ENCODE data around the gene GLB1L2. TPM values are rescaled to one million over a fixed set of nuclear protein-coding genes. Genes with fewer than 3 reads are reported as not detected.

Gene GLB1L2
- total RNA-seq, 2 experiments from 2014 or later = 2.1 to 2.5 TPM

DNA sequence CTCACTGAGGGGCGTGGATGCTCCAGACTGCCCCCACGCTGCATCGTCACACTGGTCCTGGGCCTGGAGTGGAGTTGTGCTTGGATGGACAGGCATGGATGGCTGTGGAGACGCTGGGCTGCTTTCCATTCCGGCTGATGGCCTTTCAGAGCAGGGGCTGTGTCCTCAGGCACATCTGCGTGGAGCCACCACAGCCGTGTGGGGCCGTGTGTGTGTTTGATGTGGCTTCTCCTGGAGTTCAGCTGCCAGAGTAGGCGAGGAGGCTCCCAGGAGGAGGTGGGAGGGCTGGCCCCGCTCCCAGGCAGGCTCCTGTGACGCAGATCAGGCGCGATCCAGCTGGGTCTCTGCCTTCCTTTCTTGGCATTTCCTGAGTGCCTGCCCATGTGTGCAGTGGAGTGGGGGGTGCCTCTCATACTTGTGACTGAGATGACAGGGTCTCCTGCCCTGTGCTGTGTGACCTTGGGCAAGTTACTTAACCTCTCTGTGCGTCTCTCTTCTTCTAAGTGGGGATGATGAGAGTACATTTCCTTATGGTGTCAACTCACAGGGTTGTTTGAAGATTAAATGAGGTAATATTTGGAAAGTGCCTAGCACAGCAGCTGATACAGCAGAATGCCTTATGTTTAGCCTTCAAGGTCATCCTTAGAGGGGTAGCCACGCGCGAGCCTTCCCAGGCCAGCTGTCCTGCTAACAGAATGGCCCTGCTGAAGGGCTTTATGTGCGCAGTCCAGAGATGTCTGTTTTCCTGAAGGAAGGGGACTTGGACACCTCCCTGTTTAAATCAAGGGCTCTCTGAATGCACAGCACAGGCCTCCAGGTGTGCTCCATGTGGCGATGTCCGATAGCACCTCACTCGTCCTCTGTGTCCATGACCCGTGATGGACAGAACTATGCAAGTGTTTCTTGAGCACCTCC is 33.5 kb downstream of the GLB1L2 start:
- H3K9me3 Mint-ChIP-seq = no peaks in the 10 kb centered on the region
- ChIA-PET CTCF (no interaction called here), POLR2A (interaction anchor here (0.6 kb wide), 1 partner anchor 250 kb away, joined by 3 read pairs; no protein-coding TSS in a partner anchor)
- no peaks in the 10 kb centered on the region for H3K36me3 Mint-ChIP-seq (ENCODE audit: low read depth)
- DNase-seq = no peak
- H3K27me3 Mint-ChIP-seq = no peaks in the 10 kb centered on the region
- peaks cover 14% of the 10 kb centered on the region for H3K4me1 Mint-ChIP-seq
- no peak overlapping the region for H3K4me3 Mint-ChIP-seq
- H3K27ac Mint-ChIP-seq = no peak overlapping the region

DNA sequence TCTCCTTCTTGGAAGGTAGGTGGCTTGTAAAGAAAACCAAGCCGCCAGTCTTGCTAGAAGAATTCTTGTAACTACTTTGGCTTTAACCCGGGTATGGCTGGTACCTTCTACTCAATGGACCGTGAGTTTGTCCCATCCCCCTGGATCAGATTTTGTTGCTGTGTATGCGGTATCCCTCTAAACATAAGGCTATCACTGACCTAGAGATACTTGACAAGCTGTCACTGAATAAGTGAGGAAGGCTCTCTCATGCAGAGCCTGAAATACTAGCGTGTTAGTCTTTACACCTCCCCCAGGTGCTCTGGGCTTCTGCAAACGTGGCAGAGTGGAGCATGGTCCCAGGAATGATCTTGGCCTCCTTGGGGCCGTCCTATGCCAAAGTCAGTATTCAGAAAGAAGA is 34.5 kb downstream of the GLB1L2 start:
- H3K4me1 Mint-ChIP-seq = peaks cover 8% of the 10 kb centered on the region
- no peak for DNase-seq
- ChIA-PET POLR2A (no interaction called here), CTCF (no interaction called here)
- no peaks in the 10 kb centered on the region for H3K36me3 Mint-ChIP-seq (ENCODE audit: low read depth)
- no peaks in the 10 kb centered on the region for H3K9me3 Mint-ChIP-seq
- no peak overlapping the region for H3K4me3 Mint-ChIP-seq
- H3K27ac Mint-ChIP-seq = no peak overlapping the region
- H3K27me3 Mint-ChIP-seq = no peaks in the 10 kb centered on the region

DNA sequence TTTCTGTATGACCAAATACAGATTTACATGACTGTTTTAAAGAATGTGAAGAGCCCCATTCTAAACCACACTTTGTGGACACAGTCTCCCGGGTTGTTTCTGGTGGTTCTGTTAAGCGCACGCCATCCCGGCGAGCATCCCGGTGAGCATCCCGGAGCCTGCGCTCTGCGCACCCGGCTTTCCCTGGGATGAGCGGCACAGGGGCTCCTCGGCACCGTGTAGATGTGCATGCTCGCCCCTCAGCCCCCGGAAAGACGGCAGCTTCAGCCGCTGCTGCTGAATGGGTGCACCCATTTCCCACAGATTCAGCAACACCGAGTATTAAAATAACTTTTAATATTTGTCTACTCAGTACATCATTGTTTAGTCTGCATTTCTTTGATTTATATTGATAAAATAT is 36.0 kb downstream of the GLB1L2 start:
- POLR2A ChIA-PET = no interaction called here
- DNase-seq = no peak
- no peaks in the 10 kb centered on the region for H3K27me3 Mint-ChIP-seq
- no peak overlapping the region for H3K4me3 Mint-ChIP-seq
- CTCF ChIA-PET = no interaction called here
- H3K9me3 Mint-ChIP-seq = no peaks in the 10 kb centered on the region
- H3K27ac Mint-ChIP-seq = no peak overlapping the region
- no peaks in the 10 kb centered on the region for H3K4me1 Mint-ChIP-seq
- H3K36me3 Mint-ChIP-seq (ENCODE audit: low read depth) = no peaks in the 10 kb centered on the region

DNA sequence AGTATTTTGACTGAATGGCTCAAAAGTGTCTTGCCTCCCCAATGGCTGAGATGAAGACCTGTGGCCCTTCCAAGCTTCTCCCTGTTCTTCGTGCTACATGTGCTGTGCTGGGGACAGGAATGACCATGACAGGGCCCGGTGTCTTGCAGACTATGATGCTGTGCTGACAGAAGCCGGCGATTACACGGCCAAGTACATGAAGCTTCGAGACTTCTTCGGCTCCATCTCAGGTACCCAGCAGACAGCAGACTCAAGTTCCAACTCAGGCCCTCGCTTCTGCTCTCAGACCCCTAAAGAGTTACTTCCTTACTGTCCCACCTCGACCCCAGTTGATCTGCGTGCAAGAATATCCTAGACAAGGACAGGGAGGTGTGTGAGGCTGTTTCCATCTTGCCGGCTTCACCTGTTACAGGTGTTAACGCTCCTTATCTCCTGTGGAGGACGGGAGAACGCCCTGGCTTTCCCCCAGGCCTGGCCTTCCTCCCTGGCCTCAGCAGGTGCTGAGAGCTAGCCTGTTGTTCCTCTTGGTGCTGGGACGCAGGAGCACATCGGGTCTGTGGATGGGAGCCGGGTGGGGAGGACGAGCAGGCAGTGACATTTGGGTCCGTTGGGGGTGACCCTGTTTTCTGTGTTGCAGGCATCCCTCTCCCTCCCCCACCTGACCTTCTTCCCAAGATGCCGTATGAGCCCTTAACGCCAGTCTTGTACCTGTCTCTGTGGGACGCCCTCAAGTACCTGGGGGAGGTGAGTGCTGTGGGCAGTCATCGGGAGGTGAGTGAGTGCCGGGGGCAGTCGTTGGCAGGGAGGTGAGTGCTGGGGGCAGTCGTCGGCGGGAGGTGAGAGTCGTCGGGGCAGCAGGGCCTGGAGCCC is 38.1 kb downstream of the GLB1L2 start:
- POLR2A ChIA-PET = no interaction called here
- Mint-ChIP-seq H3K4me1 (no peaks in the 10 kb centered on the region), H3K4me3 (no peak overlapping the region), H3K36me3 (ENCODE audit: low read depth) (no peaks in the 10 kb centered on the region), H3K27ac (no peak overlapping the region), H3K9me3 (no peaks in the 10 kb centered on the region), H3K27me3 (no peaks in the 10 kb centered on the region)
- CTCF ChIA-PET = no interaction called here
- no peak for DNase-seq

DNA sequence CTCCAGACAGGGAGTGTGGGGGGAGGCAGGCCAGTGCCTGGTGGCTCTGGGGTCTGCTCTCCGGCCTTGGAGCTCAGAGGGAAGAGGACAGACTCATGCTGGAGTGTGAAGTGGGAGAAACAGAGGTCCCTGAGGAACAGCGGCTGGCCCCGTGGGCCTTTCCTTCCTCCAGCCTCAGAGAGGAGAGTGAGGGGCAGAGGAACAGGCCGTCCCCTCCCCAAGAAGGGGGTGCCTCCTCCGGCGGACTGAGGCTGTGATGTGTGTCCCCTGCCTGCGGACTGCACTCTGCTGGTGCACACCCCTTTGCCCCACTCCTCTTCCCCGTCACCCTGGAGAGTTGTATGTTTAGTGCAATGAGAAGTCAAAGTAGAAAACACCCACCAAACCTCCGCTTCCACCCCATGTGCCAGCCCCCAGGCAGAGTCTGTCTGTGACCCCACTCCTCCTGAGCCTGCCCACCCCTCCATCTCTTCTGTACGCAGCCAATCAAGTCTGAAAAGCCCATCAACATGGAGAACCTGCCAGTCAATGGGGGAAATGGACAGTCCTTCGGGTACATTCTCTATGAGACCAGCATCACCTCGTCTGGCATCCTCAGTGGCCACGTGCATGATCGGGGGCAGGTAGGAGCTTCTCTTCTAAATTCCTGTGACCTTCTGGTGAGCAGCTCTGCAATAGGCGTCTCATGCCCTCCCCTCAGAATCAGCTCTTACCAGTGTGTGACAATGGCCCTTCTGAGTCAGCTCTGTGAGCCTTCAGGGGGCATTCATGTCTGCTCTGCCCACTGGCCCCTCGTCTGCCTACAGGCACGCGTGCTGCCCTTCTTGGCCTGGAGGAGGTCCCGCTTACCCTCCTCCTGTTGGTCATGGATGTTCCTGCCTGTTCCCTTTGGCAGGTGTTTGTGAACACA is 39.0 kb downstream of the GLB1L2 start:
- no peak overlapping the region for H3K4me3 Mint-ChIP-seq
- no peaks in the 10 kb centered on the region for H3K36me3 Mint-ChIP-seq (ENCODE audit: low read depth)
- H3K9me3 Mint-ChIP-seq = no peaks in the 10 kb centered on the region
- DNase-seq = no peak
- ChIA-PET POLR2A (no interaction called here), CTCF (no interaction called here)
- H3K27me3 Mint-ChIP-seq = no peaks in the 10 kb centered on the region
- H3K4me1 Mint-ChIP-seq = no peaks in the 10 kb centered on the region
- H3K27ac Mint-ChIP-seq = no peak overlapping the region

DNA sequence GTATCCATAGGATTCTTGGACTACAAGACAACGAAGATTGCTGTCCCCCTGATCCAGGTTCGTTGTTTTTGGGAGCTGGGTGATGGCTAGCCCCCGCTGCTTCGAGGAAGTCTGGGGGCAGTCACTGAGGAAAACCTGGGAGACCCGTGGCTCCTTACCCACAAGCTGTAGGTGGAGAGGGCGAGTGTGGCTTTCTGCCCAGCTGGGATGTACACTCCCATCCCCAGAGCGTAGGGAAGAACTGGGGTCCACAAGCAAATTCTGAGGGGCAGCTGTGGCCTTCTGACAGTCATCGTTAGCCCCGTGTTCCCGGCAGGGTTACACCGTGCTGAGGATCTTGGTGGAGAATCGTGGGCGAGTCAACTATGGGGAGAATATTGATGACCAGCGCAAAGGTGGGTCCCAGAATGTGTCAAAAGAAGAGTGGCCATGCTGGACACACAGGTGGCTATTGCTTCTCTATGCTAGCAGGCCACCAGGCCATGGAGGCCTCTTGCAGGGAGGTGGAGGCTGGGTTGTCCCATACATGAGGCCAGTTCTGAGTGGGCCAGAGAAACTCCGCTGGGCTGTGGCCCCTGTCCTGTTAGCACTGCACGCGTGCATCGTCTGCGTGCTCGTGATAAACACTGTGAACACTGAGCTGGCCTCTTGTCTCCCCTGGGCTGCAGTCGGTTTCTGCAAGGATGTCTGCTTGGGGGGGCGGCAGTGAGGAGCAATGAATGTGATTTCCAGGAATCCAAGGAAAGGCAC is 39.8 kb downstream of the GLB1L2 start:
- Mint-ChIP-seq H3K4me3 (no peak overlapping the region), H3K27me3 (no peaks in the 10 kb centered on the region), H3K36me3 (ENCODE audit: low read depth) (no peaks in the 10 kb centered on the region), H3K9me3 (no peaks in the 10 kb centered on the region), H3K27ac (no peak overlapping the region), H3K4me1 (no peaks in the 10 kb centered on the region)
- ChIA-PET CTCF (no interaction called here), POLR2A (no interaction called here)
- no peak for DNase-seq

- ChIA-PET POLR2A (interaction anchor here (1.6 kb wide), 1 partner anchor 15 kb away, joined by 7 read pairs; no protein-coding TSS in a partner anchor), CTCF (no interaction called here)
- no peaks in the 10 kb centered on the region for H3K4me1 Mint-ChIP-seq
- no peaks in the 10 kb centered on the region for H3K9me3 Mint-ChIP-seq
- H3K27ac Mint-ChIP-seq = no peak overlapping the region
- no peak overlapping the region for H3K4me3 Mint-ChIP-seq
- no peaks in the 10 kb centered on the region for H3K27me3 Mint-ChIP-seq
- DNase-seq = no peak
- H3K36me3 Mint-ChIP-seq (ENCODE audit: low read depth) = no peaks in the 10 kb centered on the region
Observed at GRCh38 chr11:134372536-134372935, 40.7 kb downstream of the GLB1L2 start.

DNA sequence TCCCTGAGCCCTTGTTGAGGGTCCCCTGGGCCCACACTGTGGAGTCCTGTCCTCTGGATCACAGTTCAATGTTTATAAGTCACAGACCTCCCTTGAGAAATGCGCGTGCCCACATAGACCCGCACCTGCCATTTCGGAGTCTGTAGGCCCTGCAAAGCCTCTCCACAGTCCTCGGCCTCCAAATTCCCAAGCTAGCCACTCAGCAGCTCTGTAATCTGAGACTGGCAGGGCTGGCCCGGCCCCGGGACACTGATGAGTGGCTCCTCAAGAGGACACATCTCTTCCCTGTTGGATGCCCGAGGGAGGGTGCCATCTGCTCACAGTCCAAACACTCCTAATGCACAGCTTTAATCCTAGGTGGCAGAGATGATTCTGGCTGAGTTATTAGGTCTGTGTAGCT is 41.2 kb downstream of the GLB1L2 start:
- POLR2A ChIA-PET = interaction anchor here (1.6 kb wide), 1 partner anchor 14 kb away, joined by 7 read pairs; no protein-coding TSS in a partner anchor
- Mint-ChIP-seq H3K27ac (no peak overlapping the region), H3K4me3 (no peak overlapping the region)

GRCh38 chr11:134373591-134374052 is 41.8 kb downstream of the GLB1L2 start:
- no peak for DNase-seq
- Mint-ChIP-seq H3K27me3 (no peaks in the 10 kb centered on the region), H3K27ac (no peak overlapping the region), H3K36me3 (ENCODE audit: low read depth) (no peaks in the 10 kb centered on the region), H3K4me1 (no peaks in the 10 kb centered on the region), H3K4me3 (no peak overlapping the region), H3K9me3 (no peaks in the 10 kb centered on the region)
- CTCF ChIA-PET = interaction anchor here (1.1 to 1.4 kb wide), 2 partner anchors 12 to 13 kb away, joined by 4 to 6 read pairs; no protein-coding TSS in a partner anchor
- POLR2A ChIA-PET = interaction anchor here (1.6 kb wide), 1 partner anchor 14 kb away, joined by 7 read pairs; no protein-coding TSS in a partner anchor

More for the DNA sequence above, 41.2 kb downstream of the GLB1L2 start:
- Mint-ChIP-seq H3K27me3 (no peaks in the 10 kb centered on the region), H3K36me3 (ENCODE audit: low read depth) (no peaks in the 10 kb centered on the region), H3K4me1 (no peaks in the 10 kb centered on the region), H3K9me3 (no peaks in the 10 kb centered on the region)
- CTCF ChIA-PET = interaction anchor here (1.1 to 1.4 kb wide), 2 partner anchors 13 kb away, joined by 4 to 6 read pairs; no protein-coding TSS in a partner anchor
- no peak for DNase-seq

- DNase-seq = no peak
- Mint-ChIP-seq H3K27me3 (no peaks in the 10 kb centered on the region), H3K36me3 (ENCODE audit: low read depth) (no peaks in the 10 kb centered on the region), H3K27ac (no peak overlapping the region), H3K4me3 (no peak overlapping the region), H3K9me3 (no peaks in the 10 kb centered on the region), H3K4me1 (no peaks in the 10 kb centered on the region)
- CTCF ChIA-PET = interaction anchor here (1.1 to 1.4 kb wide), 2 partner anchors 12 to 14 kb away, joined by 4 to 6 read pairs; no protein-coding TSS in a partner anchor
- POLR2A ChIA-PET = interaction anchor here (1.6 kb wide), 1 partner anchor 13 kb away, joined by 7 read pairs; no protein-coding TSS in a partner anchor
Observed at GRCh38 chr11:134374171-134374570, 42.4 kb downstream of the GLB1L2 start.

GRCh38 chr11:134374891-134375550 is 43.2 kb downstream of the GLB1L2 start:
- H3K36me3 Mint-ChIP-seq (ENCODE audit: low read depth) = no peaks in the 10 kb centered on the region
- no peaks in the 10 kb centered on the region for H3K27me3 Mint-ChIP-seq
- ChIA-PET POLR2A (interaction anchor here (1.7 kb wide), 1 partner anchor 12 kb away, joined by 6 read pairs; no protein-coding TSS in a partner anchor), CTCF (no interaction called here)
- H3K4me3 Mint-ChIP-seq = no peak overlapping the region
- no peaks in the 10 kb centered on the region for H3K4me1 Mint-ChIP-seq
- H3K27ac Mint-ChIP-seq = no peak overlapping the region
- DNase-seq = no peak
- H3K9me3 Mint-ChIP-seq = no peaks in the 10 kb centered on the region

Data from activated CD4-positive, alpha-beta memory T cell treated with anti-CD3 and anti-CD28 coated beads, Interleukin-2, amount 10 ng/mL, durations not matched to agents 7 days and 5 days (primary cell).